SK-N-SH (cell line): Measurements from ENCODE around the gene RAB17. TPM values are rescaled to one million over a fixed set of nuclear protein-coding genes. Genes with fewer than 3 reads are reported as not detected.

ENCODE experiments used
- CTCF ChIA-PET: fragments of 300-600, 350-600 bp; formaldehyde crosslinking; extraction: SDS; loops from one replicate; lab custom pipeline; 2021; lab: Yijun Ruan, JAX
- POLR2A ChIA-PET: fragments of 350-600 bp; sonication (Branson Sonifier 250); formaldehyde crosslinking; extraction: SDS; loops from one replicate; lab custom pipeline; 2020; ENCODE audit warnings: antibody characterized with exemption, inconsistent platforms; lab: Yijun Ruan, JAX
- DNase-seq: peaks from one replicate; pipeline ENCODE4 v3.0.0; 2012
- H2AFZ ChIP-seq: fragments of 200-600 bp; sonication (generic); 2 replicates; pipeline ENCODE4 v1.8.1; 2016; ENCODE audit warnings: antibody characterized with exemption, mild to moderate bottlenecking, low read depth
- H3F3A ChIP-seq: fragments of 200-600 bp; sonication (generic); replicated peaks from 2 replicates; pipeline ENCODE3; 2016; ENCODE audit warnings: antibody characterized with exemption, mild to moderate bottlenecking; ENCODE audit not compliant: insufficient read depth
- H3K27ac ChIP-seq, 2 experiments: fragments of 200-500 bp in 1 of 2; fragments of 200-600 bp in 1 of 2; sonication (Bioruptor generic) in 1 of 2; sonication (generic), shearing (Covaris generic) in 1 of 2; 2 replicates each; pipeline versions ENCODE4 v1.5.1 to v1.6.1; 2014 to 2016; ENCODE audit warnings: low read depth in 2 of 2, inconsistent platforms in 1 of 2, low read length in 1 of 2, mild to moderate bottlenecking in 1 of 2, mixed read lengths in 1 of 2
- H3K27me3 ChIP-seq: fragments of 200-600 bp; sonication (generic), shearing (Covaris generic); 2 replicates; pipeline ENCODE4 v1.6.1; 2016; ENCODE audit warnings: mixed run types; ENCODE audit not compliant: insufficient read depth
- H3K36me3 ChIP-seq, 2 experiments: fragments of 200-500 bp in 1 of 2; fragments of 200-600 bp in 1 of 2; sonication (Bioruptor generic) in 1 of 2; sonication (generic) in 1 of 2; replicated peaks in 1 of 2; 2 replicates each; pipeline versions ENCODE3 to v1.5.1; 2014 to 2016; ENCODE audit warnings: low read length in 1 of 2, mild to moderate bottlenecking in 1 of 2; ENCODE audit not compliant: insufficient read depth in 2 of 2, control insufficient read depth in 1 of 2
- H3K4me1 ChIP-seq, 2 experiments: fragments of 200-500 bp in 1 of 2; fragments of 200-600 bp in 1 of 2; sonication (Bioruptor generic) in 1 of 2; sonication (generic), shearing (Covaris generic) in 1 of 2; 2 replicates each; pipeline versions ENCODE4 v1.5.1 to v1.6.1; 2014 to 2016; ENCODE audit warnings: low read depth in 1 of 2, low read length in 1 of 2, mixed run types in 1 of 2; ENCODE audit not compliant: insufficient read depth in 2 of 2, control insufficient read depth in 1 of 2
- H3K4me2 ChIP-seq: fragments of 200-600 bp; sonication (generic), shearing (Covaris generic); 2 replicates; pipeline ENCODE4 v1.6.1; 2017; ENCODE audit warnings: mixed run types
- H3K4me3 ChIP-seq, 2 experiments: fragments of 200-500 bp in 1 of 2; fragments of 200-600 bp in 1 of 2; sonication (Bioruptor generic) in 1 of 2; sonication (generic), shearing (Covaris generic) in 1 of 2; 2 replicates each; pipeline versions ENCODE4 v1.5.1 to v1.8.1; 2014 to 2016; ENCODE audit warnings: low read depth in 2 of 2, inconsistent platforms in 1 of 2, low read length in 1 of 2, mild to moderate bottlenecking in 1 of 2, mixed read lengths in 1 of 2, moderate library complexity in 1 of 2
- H3K79me2 ChIP-seq: fragments of 200-600 bp; sonication (generic); 2 replicates; pipeline ENCODE4 v1.8.1; 2017; ENCODE audit warnings: mild to moderate bottlenecking; ENCODE audit not compliant: insufficient read depth
- H3K9ac ChIP-seq: fragments of 200-600 bp; sonication (generic); 2 replicates; pipeline ENCODE4 v1.6.1; 2017; ENCODE audit warnings: mixed run types
- H3K9me2 ChIP-seq: fragments of 200-600 bp; sonication (generic); 2 replicates; pipeline ENCODE4 v1.6.1; 2017; ENCODE audit warnings: mixed run types
- H3K9me3 ChIP-seq: fragments of 200-600 bp; sonication (generic); 2 replicates; pipeline ENCODE4 v1.6.1; 2017; ENCODE audit warnings: mixed run types, mild to moderate bottlenecking, moderate library complexity
- H4K20me1 ChIP-seq: fragments of 200-600 bp; sonication (generic); 2 replicates; pipeline ENCODE4 v1.6.1; 2017; ENCODE audit warnings: mild to moderate bottlenecking, mixed run types; ENCODE audit not compliant: insufficient read depth
- CHD2 ChIP-seq: fragments of 150-350 bp; IDR thresholded peaks from 2 replicates; pipeline ENCODE4 v1.6.1; 2018; ENCODE audit warnings: low read length; ENCODE audit not compliant: partially characterized antibody
- ELF1 ChIP-seq: IDR thresholded peaks from 2 replicates; pipeline ENCODE4 v1.4.0; 2012
- EP300 ChIP-seq, 2 experiments: IDR thresholded peaks; 2 replicates each; pipeline versions ENCODE4 v1.4.0 to v1.6.1; 2012; ENCODE audit warnings: borderline replicate concordance in 1 of 2, low read depth in 1 of 2, low read length in 1 of 2
- EZH2phosphoT487 ChIP-seq: fragments of 200-600 bp; sonication (generic); IDR thresholded peaks from 2 replicates; pipeline ENCODE4 v1.6.1; 2017; ENCODE audit warnings: low read depth, mixed run types, mild to moderate bottlenecking, antibody characterized with exemption, moderate library complexity, borderline replicate concordance
- FOSL2 ChIP-seq: IDR thresholded peaks from 2 replicates; pipeline ENCODE4 v1.4.0; 2012; ENCODE audit warnings: low read depth, mild to moderate bottlenecking, moderate library complexity, borderline replicate concordance
- FOXM1 ChIP-seq: IDR thresholded peaks from 2 replicates; pipeline ENCODE4 v1.4.0; 2012; ENCODE audit warnings: low read depth, mild to moderate bottlenecking
- GATA2 ChIP-seq: sonication (generic); formaldehyde crosslinking; IDR thresholded peaks from 2 replicates; pipeline ENCODE4 v1.5.0; 2020; ENCODE audit warnings: mild to moderate bottlenecking, missing genetic modification reagents
- JUND ChIP-seq: IDR thresholded peaks from 2 replicates; pipeline ENCODE4 v1.4.0; 2012
- MEF2A ChIP-seq: IDR thresholded peaks from 2 replicates; pipeline ENCODE4 v1.4.0; 2012; ENCODE audit warnings: low read depth, borderline replicate concordance
- MXI1 ChIP-seq: IDR thresholded peaks from 2 replicates; pipeline ENCODE4 v1.6.1; 2012; ENCODE audit warnings: mild to moderate bottlenecking, low read depth, low read length, improper control_type of control experiment
- NFIC ChIP-seq: IDR thresholded peaks from 2 replicates; pipeline ENCODE4 v1.4.0; 2012; ENCODE audit warnings: borderline replicate concordance
- NRF1 ChIP-seq: IDR thresholded peaks from 2 replicates; pipeline ENCODE4 v1.6.1; 2012; ENCODE audit warnings: low read depth, mild to moderate bottlenecking, low read length
- RCOR1 ChIP-seq: fragments of 150-350 bp; IDR thresholded peaks from 2 replicates; pipeline ENCODE4 v1.6.1; 2017; ENCODE audit warnings: antibody characterized with exemption, low read length
- REST ChIP-seq: IDR thresholded peaks from 2 replicates; pipeline ENCODE4 v1.6.1; 2012; ENCODE audit warnings: mild to moderate bottlenecking, low read depth, low read length, moderate library complexity
- RFX5 ChIP-seq: IDR thresholded peaks from 2 replicates; pipeline ENCODE4 v1.6.1; 2012; ENCODE audit warnings: mild to moderate bottlenecking, improper control_type of control experiment, low read length
- TCF12 ChIP-seq: IDR thresholded peaks from 2 replicates; pipeline ENCODE4 v1.4.0; 2012
- WGBS: methylation state at CpG from one replicate; pipeline ENCODE4 v1.1.6; 2017; ENCODE audit warnings: low lambda C conversion rate; 5-methylcytosine and 5-hydroxymethylcytosine counted together
- polyA plus RNA-seq, 3 experiments: library from polyadenylated mRNA; depleted of rRNA; stranded (reverse); fragments of >200 nt; gene quantifications; 2 replicates each; pipeline ENCODE4 v1.2.3, GENCODE V29; 2012
- TF ChIP-seq, protein P1 (sequence below): IDR thresholded peaks from 2 replicates; pipeline ENCODE4 v1.4.0; 2012; ENCODE audit warnings: low read depth, borderline replicate concordance
- TF ChIP-seq, protein P2 (sequence below): fragments of 150-350 bp; IDR thresholded peaks from 2 replicates; pipeline ENCODE4 v1.6.1; 2017; ENCODE audit warnings: antibody characterized with exemption, low read length, low read depth, borderline replicate concordance

Gene RAB17
- polyA plus RNA-seq, 1 of the 3 experiments (the other 2 are of a cell fraction): 0.10 TPM

DNA sequence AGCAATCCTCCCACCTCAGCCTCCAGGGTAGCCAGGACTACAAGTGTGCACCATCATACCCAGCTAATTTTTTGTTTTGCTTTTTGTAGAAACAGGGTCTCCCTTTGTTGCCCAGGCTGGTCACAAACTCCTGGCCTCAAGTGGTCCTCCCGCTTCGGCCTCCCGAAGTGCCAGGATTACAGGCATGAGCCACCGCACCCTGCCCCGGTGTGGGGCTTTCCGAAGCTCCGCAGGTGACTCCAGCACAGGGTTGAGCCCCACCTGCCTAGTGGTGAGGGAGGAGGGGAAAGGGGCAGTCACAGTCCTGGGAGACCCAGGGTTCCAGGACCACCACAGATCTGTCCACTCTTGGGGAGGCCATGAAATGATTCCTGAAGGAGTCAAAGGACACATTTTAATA, 19.0 kb downstream of the RAB17 start:
- Histone ChIP-seq H3K9me3 (no peaks in the 10 kb centered on the region), H3K4me1 (peaks cover 6 to 16% of the 10 kb centered on the region in 2 experiments; a peak in 3 of 4 replicates), H3K9ac (no peak overlapping the region), H3K4me2 (peak overlapping the region; percentile 34; the same call in 1 of the 2 replicates), H4K20me1 (no peaks in the 10 kb centered on the region), H3K27ac (peak overlapping the region in 1 of 2 experiments; percentile 21; a peak in 1 of 4 replicates), H3K4me3 (no peak overlapping the region), H2AFZ (peak overlapping the region; percentile 80; the same call in 1 of the 2 replicates), H3K36me3 (no peaks in the 10 kb centered on the region), H3K79me2 (no peaks in the 10 kb centered on the region), H3K27me3 (no peaks in the 10 kb centered on the region), H3F3A (no peaks in the 10 kb centered on the region), H3K9me2 (no peaks in the 10 kb centered on the region)
- DNase-seq: no peak
- TF ChIP-seq TCF12 (no peak), CHD2 (no peak), EP300 (IDR thresholded peaks at IDR 0.05; ENCODE audit: borderline replicate concordance in 1 of 2, low read depth in 1 of 2, low read length in 1 of 2) (no peak), RFX5 (no peak), REST (no peak), MEF2A (no peak), FOXM1 (no peak)
- TF ChIP-seq, protein P1, sequence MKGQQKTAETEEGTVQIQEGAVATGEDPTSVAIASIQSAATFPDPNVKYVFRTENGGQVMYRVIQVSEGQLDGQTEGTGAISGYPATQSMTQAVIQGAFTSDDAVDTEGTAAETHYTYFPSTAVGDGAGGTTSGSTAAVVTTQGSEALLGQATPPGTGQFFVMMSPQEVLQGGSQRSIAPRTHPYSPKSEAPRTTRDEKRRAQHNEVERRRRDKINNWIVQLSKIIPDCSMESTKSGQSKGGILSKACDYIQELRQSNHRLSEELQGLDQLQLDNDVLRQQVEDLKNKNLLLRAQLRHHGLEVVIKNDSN: no peak
- POLR2A ChIA-PET: interaction anchor here (1.0 kb wide), 1 partner anchor 96 kb away, joined by 3 read pairs; no protein-coding TSS in a partner anchor
- WGBS: 100% methylated on average over 2 of the region's 7 CpGs
- CTCF ChIA-PET: interaction anchor here (0.6 to 7.9 kb wide), 80 partner anchors 11 to 1229 kb away, joined by 3 to 311 read pairs (median 6); partner anchors contain the start of gene COPS8

DNA sequence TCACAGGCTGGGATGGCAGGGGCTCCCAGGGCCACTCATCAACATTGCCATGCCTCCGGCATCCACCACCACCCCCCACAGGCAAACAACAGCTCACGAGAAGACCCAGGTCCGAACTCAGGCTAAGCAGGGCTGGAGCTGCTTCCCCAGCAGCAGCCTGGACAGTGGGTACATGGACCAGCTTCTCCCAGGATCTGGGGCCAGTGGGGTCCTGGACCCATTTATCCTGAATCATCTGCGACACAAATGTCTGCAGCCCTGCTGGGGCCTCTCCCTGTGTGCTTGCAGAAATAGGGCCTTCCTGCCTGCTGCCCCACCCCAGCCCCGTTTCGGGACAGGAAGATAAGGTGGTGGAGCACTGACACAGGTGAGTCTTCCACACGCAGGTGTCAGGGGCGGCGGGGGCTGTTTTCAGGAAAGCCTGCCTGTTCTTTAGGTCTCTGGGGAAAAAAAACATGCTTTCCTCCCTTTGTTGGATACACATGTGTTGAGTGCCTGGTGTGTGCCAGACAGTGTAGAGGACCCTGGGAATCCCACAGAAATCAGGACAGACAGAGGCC, 19.7 kb downstream of the RAB17 start:
- no peaks in the 10 kb centered on the region for H3K27me3 ChIP-seq
- no peak overlapping the region for H3K4me3 ChIP-seq
- ChIA-PET CTCF (interaction anchor here (0.6 to 7.9 kb wide), 30 partner anchors 10 to 692 kb away, joined by 3 to 311 read pairs (median 10); no protein-coding TSS in a partner anchor), POLR2A (interaction anchor here (1.0 kb wide), 1 partner anchor 96 kb away, joined by 3 read pairs; no protein-coding TSS in a partner anchor)
- H3K9me3 ChIP-seq: no peaks in the 10 kb centered on the region
- no peak overlapping the region for H3K4me2 ChIP-seq
- H3K9ac ChIP-seq: no peak overlapping the region
- no peaks in the 10 kb centered on the region for H3K36me3 ChIP-seq
- H3K9me2 ChIP-seq: no peaks in the 10 kb centered on the region
- H3K27ac ChIP-seq: no peak overlapping the region
- H2AFZ ChIP-seq: no peak overlapping the region
- no peak for DNase-seq
- 100% methylated on average over 1 of the region's 9 CpGs for WGBS
- H3K79me2 ChIP-seq: no peaks in the 10 kb centered on the region
- no peaks in the 10 kb centered on the region for H3F3A ChIP-seq
- peaks cover 6 to 16% of the 10 kb centered on the region in 2 experiments; a peak in 3 of 4 replicates for H3K4me1 ChIP-seq
- no peaks in the 10 kb centered on the region for H4K20me1 ChIP-seq
- TF ChIP-seq TCF12 (no peak), JUND (no peak), MXI1 (no peak), FOXM1 (no peak), FOSL2 (no peak), REST (no peak), GATA2 (CRISPR knock-in tag) (no peak), EZH2phosphoT487 (no peak), ELF1 (no peak), NFIC (no peak), NRF1 (no peak), RCOR1 (no peak)
- TF ChIP-seq, protein P2, sequence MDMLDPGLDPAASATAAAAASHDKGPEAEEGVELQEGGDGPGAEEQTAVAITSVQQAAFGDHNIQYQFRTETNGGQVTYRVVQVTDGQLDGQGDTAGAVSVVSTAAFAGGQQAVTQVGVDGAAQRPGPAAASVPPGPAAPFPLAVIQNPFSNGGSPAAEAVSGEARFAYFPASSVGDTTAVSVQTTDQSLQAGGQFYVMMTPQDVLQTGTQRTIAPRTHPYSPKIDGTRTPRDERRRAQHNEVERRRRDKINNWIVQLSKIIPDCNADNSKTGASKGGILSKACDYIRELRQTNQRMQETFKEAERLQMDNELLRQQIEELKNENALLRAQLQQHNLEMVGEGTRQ: no peak
